SK-N-SH treated with all-trans-retinoic acid at 6 μM for 48 hours (cell line): ENCODE measurements around the gene PTPRJ.

Experiments
- ARNTL ChIP-seq: fragments of 450-650 bp; formaldehyde crosslinking; IDR thresholded peaks from 2 replicates; pipeline ENCODE4 v1.5.0; 2020; ENCODE audit warnings: low read depth, mild to moderate bottlenecking, moderate library complexity, borderline replicate concordance
- BACH2 ChIP-seq: fragments of 250-450 bp; sonication (Bioruptor Pico); IDR thresholded peaks from 2 replicates; pipeline ENCODE4 v1.9.0; 2021; ENCODE audit warnings: mild to moderate bottlenecking, borderline replicate concordance
- ZNF565 ChIP-seq: fragments of 450-650 bp; formaldehyde crosslinking; conservative IDR thresholded peaks from 2 replicates; pipeline ENCODE4 v1.5.0; 2020; ENCODE audit warnings: low read depth, mild to moderate bottlenecking, moderate library complexity

DNA sequence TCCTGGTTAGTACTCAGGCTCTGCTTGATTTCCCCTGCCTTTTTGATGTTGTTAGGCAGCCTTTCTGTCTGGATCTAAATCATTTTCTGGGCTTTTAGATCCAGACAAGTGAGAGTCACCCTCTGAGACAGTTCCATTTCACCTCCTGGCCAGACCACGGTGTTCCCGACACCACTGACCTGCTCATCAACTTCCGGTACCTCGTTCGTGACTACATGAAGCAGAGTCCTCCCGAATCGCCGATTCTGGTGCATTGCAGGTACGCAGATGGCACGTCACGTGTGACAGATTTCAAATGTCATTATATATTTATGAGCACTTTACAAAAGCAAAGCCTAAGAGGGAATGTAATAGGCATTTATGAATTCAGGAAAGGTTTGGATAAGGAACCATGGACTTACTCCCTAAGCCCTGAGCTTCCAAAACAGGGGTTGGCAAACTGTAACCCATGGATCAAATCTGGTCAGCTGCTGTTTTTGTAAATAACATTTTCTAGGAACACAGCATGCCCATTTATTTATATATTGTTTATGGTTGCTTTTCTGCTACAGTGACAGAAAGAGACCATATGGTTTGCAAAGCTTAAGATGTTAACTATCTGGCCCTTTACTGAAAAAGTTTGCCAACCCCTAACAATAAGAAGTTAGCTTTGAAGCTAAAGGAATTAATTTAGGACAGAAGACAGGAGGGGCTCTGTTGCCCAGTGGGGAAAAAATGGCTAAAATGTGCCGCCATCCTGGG lies 183.2 kb downstream of the PTPRJ start:
- TF ChIP-seq ZNF565 (CRISPR knock-in tag) (no peak), ARNTL (CRISPR knock-in tag) (no peak), BACH2 (CRISPR knock-in tag) (no peak)
